HEK293 (cell line): Measurements from ENCODE around the gene SPRN.
A peak's percentile ranks its signal among the peaks of the same experiment; 100 is the strongest.

Source experiments
- CTCF ChIA-PET: fragments of 350-600 bp; formaldehyde crosslinking; extraction: SDS; loops from one replicate; lab custom pipeline; 2021; ENCODE audit warnings: antibody characterized with exemption; lab: Yijun Ruan, JAX
- POLR2A ChIA-PET: fragments of 300-600 bp; formaldehyde crosslinking; extraction: SDS; loops from one replicate; lab custom pipeline; 2020; ENCODE audit warnings: antibody characterized with exemption, inconsistent platforms; lab: Yijun Ruan, JAX
- H3K27ac ChIP-seq: fragments of 200-500 bp; sonication (Bioruptor generic); 2 replicates; pipeline ENCODE4 v1.5.1; 2014; ENCODE audit warnings: low read depth, low read length, control low read depth, inconsistent platforms; ENCODE audit errors: extremely low read depth
- H3K36me3 ChIP-seq, 2 experiments: fragments of 200-500 bp in 1 of 2; sonication (Bioruptor generic) in 1 of 2; 1 replicate in 1 of 2; 2 replicates in 1 of 2; pipeline ENCODE4 v1.5.1; 2014 to 2017; ENCODE audit warnings: inconsistent platforms in 2 of 2, low read length in 2 of 2; ENCODE audit not compliant: control insufficient read depth in 2 of 2, insufficient read depth in 1 of 2
- H3K4me1 ChIP-seq: fragments of 200-500 bp; sonication (Bioruptor generic); 2 replicates; pipeline ENCODE4 v1.5.1; 2014; ENCODE audit warnings: mild to moderate bottlenecking, low read length, inconsistent platforms; ENCODE audit not compliant: control insufficient read depth, insufficient read depth
- H3K4me3 ChIP-seq: 2 replicates; pipeline ENCODE4 v1.5.1; 2011; ENCODE audit warnings: low read depth, mild to moderate bottlenecking, control low read depth, low read length, moderate library complexity
- H3K9me3 ChIP-seq: fragments of 200-500 bp; sonication (Bioruptor generic); 2 replicates; pipeline ENCODE4 v1.5.1; 2014; ENCODE audit warnings: low read depth, low read length, inconsistent platforms; ENCODE audit not compliant: control insufficient read depth, insufficient read depth
- SETDB1 ChIP-seq: IDR thresholded peaks from one replicate; pipeline ENCODE4 v1.6.1; 2017; ENCODE audit warnings: mild to moderate bottlenecking, low read length, moderate library complexity, mixed read lengths; ENCODE audit not compliant: insufficient read length
- TRIM28 ChIP-seq: IDR thresholded peaks from 2 replicates; pipeline ENCODE4 v1.6.1; 2011; ENCODE audit warnings: low read length, control low read depth, borderline replicate concordance
- ZEB2 ChIP-seq: fragments of 450-650 bp; formaldehyde crosslinking; IDR thresholded peaks from 2 replicates; pipeline ENCODE4 v1.5.1; 2016; ENCODE audit warnings: missing biosample characterization, missing genetic modification characterization
- ZIC2 ChIP-seq: fragments of 450-650 bp; formaldehyde crosslinking; IDR thresholded peaks from 2 replicates; pipeline ENCODE4 v1.5.1; 2016; ENCODE audit warnings: missing biosample characterization, missing genetic modification characterization
- ZNF133 ChIP-seq: fragments of 450-650 bp; formaldehyde crosslinking; IDR thresholded peaks from 2 replicates; pipeline ENCODE4 v1.5.1; 2016; ENCODE audit warnings: missing biosample characterization, missing genetic modification characterization
- ZNF37A ChIP-seq: fragments of 450-650 bp; IDR thresholded peaks from 2 replicates; pipeline ENCODE4 v1.5.1; 2018; ENCODE audit warnings: missing biosample characterization, missing genetic modification characterization
- ZNF571 ChIP-seq: fragments of 450-650 bp; formaldehyde crosslinking; IDR thresholded peaks from 2 replicates; pipeline ENCODE4 v1.5.0; 2017; ENCODE audit warnings: missing biosample characterization, missing genetic modification characterization
- ZNF629 ChIP-seq: fragments of 450-650 bp; formaldehyde crosslinking; IDR thresholded peaks from 2 replicates; pipeline ENCODE4 v1.5.1; 2017; ENCODE audit warnings: missing biosample characterization, missing genetic modification characterization
- ZSCAN16 ChIP-seq: fragments of 450-650 bp; formaldehyde crosslinking; IDR thresholded peaks from 2 replicates; pipeline ENCODE4 v1.5.1; 2016; ENCODE audit warnings: missing biosample characterization, missing genetic modification characterization
- TF ChIP-seq, protein P1 (sequence below): fragments of 450-650 bp; formaldehyde crosslinking; IDR thresholded peaks from 2 replicates; pipeline ENCODE4 v1.5.1; 2016; ENCODE audit warnings: missing biosample characterization, missing genetic modification characterization, low read depth
- TF ChIP-seq, protein P2 (sequence below): fragments of 450-650 bp; formaldehyde crosslinking; IDR thresholded peaks from 2 replicates; pipeline ENCODE4 v1.5.1; 2016; ENCODE audit warnings: missing biosample characterization, missing genetic modification characterization
- TF ChIP-seq, protein P3 (sequence below): fragments of 450-650 bp; formaldehyde crosslinking; IDR thresholded peaks from 2 replicates; pipeline ENCODE4 v1.5.1; 2016; ENCODE audit warnings: missing biosample characterization, missing genetic modification characterization, borderline replicate concordance

SPRN gene

DNA sequence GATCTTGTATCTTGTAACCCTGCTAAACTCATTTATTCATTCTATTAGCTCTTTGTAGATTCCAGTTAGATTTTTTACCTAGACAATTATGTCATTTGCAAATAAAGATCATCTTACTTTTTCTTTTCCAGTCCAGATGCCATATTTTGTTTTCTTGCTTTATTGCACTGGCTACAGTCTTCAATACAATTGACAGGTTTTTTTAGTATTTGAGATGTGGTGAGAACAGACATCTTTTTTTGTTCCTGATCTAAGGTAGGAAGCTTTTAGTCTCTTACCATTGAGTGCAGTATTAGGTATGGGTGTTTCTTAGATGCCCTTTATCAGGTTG, 12.1 kb downstream of the SPRN start:
- no peaks in the 10 kb centered on the region for H3K4me1 ChIP-seq
- H3K36me3 ChIP-seq = peaks cover 60 to 76% of the 10 kb centered on the region in 2 experiments
- H3K9me3 ChIP-seq = no peaks in the 10 kb centered on the region; the same call in 1 of the 2 replicates
- H3K4me3 ChIP-seq = no peak overlapping the region
- no peak overlapping the region for H3K27ac ChIP-seq
- ChIA-PET CTCF (interaction anchor here (1.0 to 1.5 kb wide), 2 partner anchors 25 to 83 kb away, joined by 4 to 5 read pairs; no protein-coding TSS in a partner anchor), POLR2A (no interaction called here)
- 0 out of 2 replicates have a peak, but pooled peaks have one; percentile 40 for TF ChIP-seq TRIM28
- peak; percentile 87 for TF ChIP-seq SETDB1
- no peak for TF ChIP-seq ZIC2

DNA sequence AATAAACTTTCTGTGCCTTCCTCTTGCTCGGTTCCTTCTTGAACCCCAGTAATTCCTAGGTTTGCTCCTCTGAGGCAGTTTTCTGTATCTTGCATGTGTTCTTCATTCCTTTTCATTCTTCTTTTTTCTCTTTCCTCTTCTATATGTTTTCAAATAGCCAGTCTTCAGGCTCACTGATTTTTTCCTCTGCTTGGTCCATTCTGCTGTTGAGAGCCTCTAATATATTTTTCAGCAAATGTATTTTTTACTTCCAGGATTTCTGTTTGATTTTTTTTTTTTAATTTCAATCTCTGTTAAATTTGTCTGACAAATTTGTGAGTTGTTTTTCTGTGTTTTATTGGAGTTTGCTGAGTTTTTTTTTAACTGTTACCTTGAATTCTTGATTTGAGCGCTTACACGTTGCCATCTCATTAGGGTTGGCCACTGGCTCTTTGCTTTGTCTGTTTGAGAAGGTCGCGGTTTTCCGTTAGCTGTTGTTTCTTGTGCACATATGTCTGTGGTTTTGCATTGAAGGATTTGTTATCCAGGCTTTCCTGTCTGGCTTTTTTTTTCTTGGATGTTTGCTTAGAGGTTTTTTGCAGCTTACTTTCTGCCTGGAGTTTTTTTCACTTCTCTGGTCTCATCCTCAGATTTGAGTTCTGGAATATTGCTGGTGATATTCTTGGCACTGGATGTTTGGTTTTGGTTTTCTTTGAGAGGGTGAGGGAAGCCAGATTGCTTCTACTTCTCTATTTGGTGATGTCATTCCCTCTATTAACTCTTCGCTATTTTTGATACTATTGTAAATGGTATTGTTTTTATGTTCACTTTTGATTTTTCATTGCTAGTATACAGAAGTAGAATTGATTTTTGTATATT, 12.7 kb downstream of the SPRN start:
- POLR2A ChIA-PET = no interaction called here
- Histone ChIP-seq H3K9me3 (no peaks in the 10 kb centered on the region; the same call in 1 of the 2 replicates), H3K4me3 (no peak overlapping the region), H3K27ac (no peak overlapping the region), H3K4me1 (no peaks in the 10 kb centered on the region), H3K36me3 (peaks cover 66 to 82% of the 10 kb centered on the region in 2 experiments)
- no peak for TF ChIP-seq ZEB2 (tag by site-specific recombination)
- TF ChIP-seq, protein P1, sequence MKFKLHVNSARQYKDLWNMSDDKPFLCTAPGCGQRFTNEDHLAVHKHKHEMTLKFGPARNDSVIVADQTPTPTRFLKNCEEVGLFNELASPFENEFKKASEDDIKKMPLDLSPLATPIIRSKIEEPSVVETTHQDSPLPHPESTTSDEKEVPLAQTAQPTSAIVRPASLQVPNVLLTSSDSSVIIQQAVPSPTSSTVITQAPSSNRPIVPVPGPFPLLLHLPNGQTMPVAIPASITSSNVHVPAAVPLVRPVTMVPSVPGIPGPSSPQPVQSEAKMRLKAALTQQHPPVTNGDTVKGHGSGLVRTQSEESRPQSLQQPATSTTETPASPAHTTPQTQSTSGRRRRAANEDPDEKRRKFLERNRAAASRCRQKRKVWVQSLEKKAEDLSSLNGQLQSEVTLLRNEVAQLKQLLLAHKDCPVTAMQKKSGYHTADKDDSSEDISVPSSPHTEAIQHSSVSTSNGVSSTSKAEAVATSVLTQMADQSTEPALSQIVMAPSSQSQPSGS = peak; percentile 39; the same call in 1 of the 2 replicates
- CTCF ChIA-PET = interaction anchor here (0.6 to 1.5 kb wide), 3 partner anchors 25 to 161 kb away, joined by 3 to 5 read pairs (median 4); no protein-coding TSS in a partner anchor

DNA sequence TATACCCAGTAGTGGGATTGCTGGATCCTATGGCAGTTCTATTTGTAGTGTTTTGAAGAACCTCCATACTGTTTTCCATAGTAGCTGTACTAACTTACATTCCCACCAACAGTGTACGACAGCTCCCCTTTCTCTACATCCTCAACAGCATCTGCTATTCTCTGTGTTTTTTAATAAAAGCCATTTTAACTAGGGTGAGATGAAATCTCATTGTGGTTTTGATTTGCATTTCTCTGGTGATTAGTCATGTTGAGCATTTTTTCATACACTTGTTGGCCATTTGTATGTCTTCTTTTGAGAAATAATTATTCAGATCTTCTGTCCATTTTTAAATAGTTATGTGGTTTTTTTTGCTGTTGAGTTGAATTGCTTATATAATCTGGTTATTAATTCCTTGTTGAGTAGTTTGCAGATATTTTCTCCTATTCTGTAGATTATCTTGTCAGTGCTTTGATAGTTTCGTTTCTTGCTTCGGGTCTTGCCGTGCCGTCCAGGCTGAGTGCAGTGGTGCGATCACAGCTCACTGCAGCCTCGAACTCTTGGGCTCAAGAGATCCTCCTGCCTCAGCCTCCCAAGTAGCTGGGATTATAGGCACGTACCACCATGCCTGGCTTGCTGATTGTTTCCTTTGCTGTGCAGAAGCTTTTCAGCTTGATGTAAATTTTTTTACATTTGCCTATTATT, 18.4 kb downstream of the SPRN start:
- Histone ChIP-seq H3K9me3 (no peaks in the 10 kb centered on the region; the same call in 1 of the 2 replicates), H3K4me1 (no peaks in the 10 kb centered on the region), H3K27ac (no peak overlapping the region), H3K36me3 (peaks cover 53 to 93% of the 10 kb centered on the region in 2 experiments), H3K4me3 (no peak overlapping the region)
- POLR2A ChIA-PET = no interaction called here
- TF ChIP-seq ZNF133 (no peak), ZNF37A (tag by site-specific recombination) (no peak), ZNF629 (tag by site-specific recombination) (no peak), ZNF571 (tag by site-specific recombination) (no peak), ZSCAN16 (tag by site-specific recombination) (no peak)
- TF ChIP-seq, protein P2, sequence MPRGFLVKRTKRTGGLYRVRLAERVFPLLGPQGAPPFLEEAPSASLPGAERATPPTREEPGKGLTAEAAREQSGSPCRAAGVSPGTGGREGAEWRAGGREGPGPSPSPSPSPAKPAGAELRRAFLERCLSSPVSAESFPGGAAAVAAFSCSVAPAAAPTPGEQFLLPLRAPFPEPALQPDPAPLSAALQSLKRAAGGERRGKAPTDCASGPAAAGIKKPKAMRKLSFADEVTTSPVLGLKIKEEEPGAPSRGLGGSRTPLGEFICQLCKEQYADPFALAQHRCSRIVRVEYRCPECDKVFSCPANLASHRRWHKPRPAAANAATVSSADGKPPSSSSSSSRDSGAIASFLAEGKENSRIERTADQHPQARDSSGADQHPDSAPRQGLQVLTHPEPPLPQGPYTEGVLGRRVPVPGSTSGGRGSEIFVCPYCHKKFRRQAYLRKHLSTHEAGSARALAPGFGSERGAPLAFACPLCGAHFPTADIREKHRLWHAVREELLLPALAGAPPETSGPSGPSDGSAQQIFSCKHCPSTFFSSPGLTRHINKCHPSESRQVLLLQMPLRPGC (tag by site-specific recombination) = no peak
- TF ChIP-seq, protein P3, sequence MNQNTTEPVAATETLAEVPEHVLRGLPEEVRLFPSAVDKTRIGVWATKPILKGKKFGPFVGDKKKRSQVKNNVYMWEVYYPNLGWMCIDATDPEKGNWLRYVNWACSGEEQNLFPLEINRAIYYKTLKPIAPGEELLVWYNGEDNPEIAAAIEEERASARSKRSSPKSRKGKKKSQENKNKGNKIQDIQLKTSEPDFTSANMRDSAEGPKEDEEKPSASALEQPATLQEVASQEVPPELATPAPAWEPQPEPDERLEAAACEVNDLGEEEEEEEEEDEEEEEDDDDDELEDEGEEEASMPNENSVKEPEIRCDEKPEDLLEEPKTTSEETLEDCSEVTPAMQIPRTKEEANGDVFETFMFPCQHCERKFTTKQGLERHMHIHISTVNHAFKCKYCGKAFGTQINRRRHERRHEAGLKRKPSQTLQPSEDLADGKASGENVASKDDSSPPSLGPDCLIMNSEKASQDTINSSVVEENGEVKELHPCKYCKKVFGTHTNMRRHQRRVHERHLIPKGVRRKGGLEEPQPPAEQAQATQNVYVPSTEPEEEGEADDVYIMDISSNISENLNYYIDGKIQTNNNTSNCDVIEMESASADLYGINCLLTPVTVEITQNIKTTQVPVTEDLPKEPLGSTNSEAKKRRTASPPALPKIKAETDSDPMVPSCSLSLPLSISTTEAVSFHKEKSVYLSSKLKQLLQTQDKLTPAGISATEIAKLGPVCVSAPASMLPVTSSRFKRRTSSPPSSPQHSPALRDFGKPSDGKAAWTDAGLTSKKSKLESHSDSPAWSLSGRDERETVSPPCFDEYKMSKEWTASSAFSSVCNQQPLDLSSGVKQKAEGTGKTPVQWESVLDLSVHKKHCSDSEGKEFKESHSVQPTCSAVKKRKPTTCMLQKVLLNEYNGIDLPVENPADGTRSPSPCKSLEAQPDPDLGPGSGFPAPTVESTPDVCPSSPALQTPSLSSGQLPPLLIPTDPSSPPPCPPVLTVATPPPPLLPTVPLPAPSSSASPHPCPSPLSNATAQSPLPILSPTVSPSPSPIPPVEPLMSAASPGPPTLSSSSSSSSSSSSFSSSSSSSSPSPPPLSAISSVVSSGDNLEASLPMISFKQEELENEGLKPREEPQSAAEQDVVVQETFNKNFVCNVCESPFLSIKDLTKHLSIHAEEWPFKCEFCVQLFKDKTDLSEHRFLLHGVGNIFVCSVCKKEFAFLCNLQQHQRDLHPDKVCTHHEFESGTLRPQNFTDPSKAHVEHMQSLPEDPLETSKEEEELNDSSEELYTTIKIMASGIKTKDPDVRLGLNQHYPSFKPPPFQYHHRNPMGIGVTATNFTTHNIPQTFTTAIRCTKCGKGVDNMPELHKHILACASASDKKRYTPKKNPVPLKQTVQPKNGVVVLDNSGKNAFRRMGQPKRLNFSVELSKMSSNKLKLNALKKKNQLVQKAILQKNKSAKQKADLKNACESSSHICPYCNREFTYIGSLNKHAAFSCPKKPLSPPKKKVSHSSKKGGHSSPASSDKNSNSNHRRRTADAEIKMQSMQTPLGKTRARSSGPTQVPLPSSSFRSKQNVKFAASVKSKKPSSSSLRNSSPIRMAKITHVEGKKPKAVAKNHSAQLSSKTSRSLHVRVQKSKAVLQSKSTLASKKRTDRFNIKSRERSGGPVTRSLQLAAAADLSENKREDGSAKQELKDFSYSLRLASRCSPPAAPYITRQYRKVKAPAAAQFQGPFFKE (tag by site-specific recombination) = no peak
- CTCF ChIA-PET = no interaction called here
